LNCAP (cell line): ENCODE measurements around the gene PADI2.

Experiments
- TF ChIP-seq, protein P1 (sequence below): fragments of 450-650 bp; IDR thresholded peaks from 2 replicates; pipeline ENCODE4 v1.5.1; 2017; ENCODE audit warnings: mild to moderate bottlenecking

Gene PADI2

DNA sequence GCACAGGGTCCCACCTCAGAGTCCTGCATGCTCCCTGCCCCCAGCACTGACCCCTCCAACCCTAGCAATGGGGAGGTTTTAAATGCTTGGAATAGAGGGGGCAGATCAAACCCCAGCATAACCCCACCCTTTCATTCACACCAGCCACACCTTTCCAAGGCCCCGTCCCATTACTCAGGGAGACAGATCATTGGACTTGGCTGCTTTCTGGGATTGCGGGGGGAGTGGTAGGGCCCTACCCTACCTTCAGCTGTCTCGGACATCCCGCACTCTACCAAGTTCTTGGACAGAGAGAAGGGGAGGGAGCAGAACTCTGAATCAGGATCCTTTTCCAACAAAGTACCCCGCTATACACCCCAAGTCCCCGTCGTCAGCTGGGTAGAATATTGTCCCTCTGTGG lies 983 bp downstream of the PADI2 start:
- TF ChIP-seq, protein P1, sequence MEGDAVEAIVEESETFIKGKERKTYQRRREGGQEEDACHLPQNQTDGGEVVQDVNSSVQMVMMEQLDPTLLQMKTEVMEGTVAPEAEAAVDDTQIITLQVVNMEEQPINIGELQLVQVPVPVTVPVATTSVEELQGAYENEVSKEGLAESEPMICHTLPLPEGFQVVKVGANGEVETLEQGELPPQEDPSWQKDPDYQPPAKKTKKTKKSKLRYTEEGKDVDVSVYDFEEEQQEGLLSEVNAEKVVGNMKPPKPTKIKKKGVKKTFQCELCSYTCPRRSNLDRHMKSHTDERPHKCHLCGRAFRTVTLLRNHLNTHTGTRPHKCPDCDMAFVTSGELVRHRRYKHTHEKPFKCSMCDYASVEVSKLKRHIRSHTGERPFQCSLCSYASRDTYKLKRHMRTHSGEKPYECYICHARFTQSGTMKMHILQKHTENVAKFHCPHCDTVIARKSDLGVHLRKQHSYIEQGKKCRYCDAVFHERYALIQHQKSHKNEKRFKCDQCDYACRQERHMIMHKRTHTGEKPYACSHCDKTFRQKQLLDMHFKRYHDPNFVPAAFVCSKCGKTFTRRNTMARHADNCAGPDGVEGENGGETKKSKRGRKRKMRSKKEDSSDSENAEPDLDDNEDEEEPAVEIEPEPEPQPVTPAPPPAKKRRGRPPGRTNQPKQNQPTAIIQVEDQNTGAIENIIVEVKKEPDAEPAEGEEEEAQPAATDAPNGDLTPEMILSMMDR = no peak

DNA sequence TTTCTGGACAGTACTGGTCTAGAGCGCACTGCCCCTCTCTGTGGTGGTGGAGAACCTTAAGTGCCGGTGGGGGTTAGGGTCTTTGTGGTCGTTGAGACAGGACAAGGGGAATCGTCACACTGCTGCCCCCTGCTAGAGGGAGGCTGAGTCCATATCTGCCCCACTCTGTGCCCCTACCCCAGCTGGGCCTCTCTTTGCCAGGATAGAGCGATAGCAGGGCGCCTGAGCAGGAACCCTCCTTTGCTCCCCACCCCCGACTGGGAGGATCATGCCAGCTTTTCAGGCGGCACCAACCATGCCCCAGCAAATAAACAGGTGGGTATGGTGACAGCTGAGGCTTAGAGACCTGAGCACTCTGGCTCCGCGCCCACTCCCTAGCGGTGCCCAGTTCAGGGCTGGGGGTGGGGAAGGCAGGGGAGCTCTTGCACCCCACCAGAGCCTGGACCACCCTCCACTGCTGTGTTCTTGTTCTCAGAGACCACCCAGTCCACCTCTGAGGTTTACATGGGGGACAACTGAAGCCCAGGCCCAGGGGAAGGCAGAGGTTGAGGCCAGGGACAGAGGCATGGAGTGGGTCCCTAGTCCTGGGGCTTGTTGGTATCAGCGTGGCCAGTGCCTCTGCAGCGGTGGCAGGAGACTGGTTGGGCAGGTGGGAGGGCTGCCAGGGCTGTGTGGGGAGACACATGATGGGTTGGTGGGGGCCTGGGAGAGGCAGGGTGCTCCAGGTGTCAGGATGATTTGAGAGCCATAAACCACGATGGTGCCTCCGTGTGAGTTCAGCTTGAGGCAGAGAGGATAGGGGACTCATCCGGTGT lies 1.6 kb downstream of the PADI2 start:
- TF ChIP-seq, protein P1 = no peak

DNA sequence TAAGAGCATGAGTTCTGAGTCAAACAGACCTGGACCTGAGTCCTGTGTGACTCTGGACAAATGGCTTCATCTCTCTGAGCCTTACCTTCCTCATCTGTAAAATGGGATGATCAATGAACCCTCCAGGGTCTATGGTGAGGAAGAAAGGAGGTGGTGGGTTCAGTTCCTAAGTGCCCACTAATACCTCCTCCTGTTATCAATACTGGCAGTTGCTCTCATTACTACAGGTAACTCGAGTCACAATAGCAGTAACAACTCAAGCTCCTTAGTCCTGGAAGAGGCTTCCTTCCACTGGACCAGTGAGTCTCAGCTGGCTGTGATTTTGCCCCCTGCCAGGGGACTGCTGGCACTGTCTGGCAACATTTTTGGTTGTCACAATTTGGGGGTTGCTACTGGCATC lies 2.6 kb downstream of the PADI2 start:
- TF ChIP-seq, protein P1 = no peak

DNA sequence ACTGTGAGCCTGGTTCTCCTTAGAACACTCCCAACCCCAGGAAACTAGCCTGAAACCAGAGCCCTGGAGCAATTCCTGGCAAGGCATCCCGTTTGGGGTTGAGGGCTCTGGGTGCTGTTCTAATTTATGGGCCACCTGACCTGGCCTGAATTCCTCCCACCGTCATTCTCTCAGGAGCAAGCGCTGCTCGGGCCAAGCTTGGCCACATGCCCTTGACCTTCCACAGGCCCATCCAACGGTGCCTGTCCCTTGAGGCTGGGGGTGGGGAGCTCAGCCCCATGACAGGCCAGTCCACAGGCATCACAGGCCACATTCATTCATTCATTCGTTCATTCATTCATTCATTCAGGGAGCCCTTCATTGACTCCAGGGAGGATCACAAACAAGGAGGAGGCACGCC lies 5.3 kb downstream of the PADI2 start:
- TF ChIP-seq, protein P1 = no peak

DNA sequence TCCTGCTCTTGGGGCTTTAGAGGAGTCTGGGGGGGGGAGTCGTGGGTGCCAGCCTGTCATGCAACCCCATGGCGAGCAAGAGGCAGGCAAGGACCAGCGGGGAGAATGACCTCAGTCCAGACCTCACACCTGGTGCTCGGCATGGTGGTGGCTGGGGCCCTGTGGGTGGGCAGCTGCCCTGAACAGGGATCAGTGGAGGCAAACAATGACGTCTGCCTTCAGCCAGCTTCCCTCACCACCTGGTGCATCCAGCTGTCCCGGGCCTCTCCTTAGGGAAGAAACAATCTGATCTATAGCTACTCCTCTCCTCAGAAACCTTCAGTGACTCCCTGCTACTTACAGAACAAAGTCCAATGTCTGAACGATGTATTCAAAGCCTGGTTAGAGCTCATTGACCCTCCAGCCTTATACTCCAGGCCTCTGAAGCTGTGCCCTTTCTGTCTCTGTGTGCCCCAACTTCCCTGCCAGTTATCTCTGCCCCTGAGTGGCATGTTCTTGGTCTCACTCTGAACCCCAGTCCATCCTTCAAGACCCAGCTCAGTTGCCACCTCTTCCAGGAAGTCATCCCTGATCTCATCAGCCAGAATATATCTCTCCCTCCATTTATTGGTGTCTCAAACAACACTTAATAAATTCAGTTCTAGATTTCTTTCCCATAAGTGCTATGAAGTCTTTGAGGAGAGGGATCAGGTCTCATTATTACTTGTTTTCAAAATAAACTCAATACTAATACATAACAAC lies 6.6 kb downstream of the PADI2 start:
- TF ChIP-seq, protein P1 = no peak

DNA sequence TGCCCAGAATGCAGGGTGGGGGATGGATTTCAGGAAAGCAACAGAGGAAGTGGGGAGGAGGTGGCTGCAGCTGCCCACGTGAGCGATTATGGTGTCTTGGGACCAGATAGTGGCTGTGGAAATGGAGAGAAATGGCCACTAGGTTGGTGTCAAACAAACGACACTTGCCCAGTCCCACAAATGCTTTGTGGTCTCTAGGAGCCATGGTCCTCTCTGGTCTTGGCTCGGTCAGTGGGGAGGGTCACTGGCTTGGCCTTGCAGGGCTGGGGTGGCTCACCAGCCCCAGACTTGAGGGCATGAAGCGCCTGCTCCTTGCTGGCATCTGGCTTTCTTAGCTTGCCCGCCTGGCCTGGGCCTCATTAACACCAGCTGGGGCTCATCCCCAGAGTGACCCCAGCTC lies 7.2 kb downstream of the PADI2 start:
- TF ChIP-seq, protein P1 = no peak

DNA sequence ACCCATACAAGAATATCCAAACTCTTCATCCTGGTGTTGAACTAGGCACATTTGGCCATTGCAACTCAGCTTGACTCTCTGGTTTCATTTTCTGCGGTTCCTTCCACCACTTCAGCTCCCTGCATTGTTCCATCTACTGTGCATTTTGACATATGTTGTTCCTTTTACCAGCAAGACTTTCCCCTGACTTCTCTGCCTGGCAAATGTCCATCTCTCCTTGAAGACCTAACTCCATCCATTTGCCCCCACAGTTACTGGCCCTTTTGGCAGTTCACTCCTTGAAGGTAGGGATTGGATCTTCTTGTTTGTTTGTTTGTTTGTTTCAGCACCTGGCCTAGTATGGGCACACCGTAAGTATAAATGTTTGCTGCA lies 8.7 kb downstream of the PADI2 start:
- TF ChIP-seq, protein P1 = no peak
